SK-N-MC (cell line): Measurements from ENCODE around the gene TGIF2.

Source experiments
- EZH2 ChIP-seq: fragments of 200-600 bp; sonication (generic); IDR thresholded peaks from one replicate; pipeline ENCODE4 v1.6.1; 2017; ENCODE audit warnings: antibody characterized with exemption
- FOXP2 ChIP-seq: optimal IDR thresholded peaks from 2 replicates; pipeline ENCODE3; 2011; ENCODE audit warnings: mild to moderate bottlenecking, moderate library complexity; ENCODE audit not compliant: insufficient read depth; ENCODE audit errors: extremely low read length, control extremely low read depth
- POLR2AphosphoS5 ChIP-seq: IDR thresholded peaks from 2 replicates; pipeline ENCODE4 v1.6.1; 2012; ENCODE audit warnings: mild to moderate bottlenecking, low read depth, low read length, borderline replicate concordance

DNA sequence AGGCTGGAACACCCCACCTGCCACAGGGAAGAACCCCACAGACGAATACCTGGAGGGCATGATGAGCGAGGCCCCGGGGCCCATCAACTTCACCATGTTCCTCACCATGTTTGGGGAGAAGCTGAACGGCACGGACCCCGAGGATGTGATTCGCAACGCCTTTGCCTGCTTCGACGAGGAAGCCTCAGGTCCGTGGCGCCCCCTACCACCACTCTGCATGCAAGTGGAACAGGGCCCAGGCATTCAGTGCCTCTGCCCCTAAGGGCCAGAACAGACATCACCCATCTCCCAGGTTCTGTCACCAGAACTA is 25.4 kb upstream of the TGIF2 start:
- TF ChIP-seq POLR2AphosphoS5 (no peak), EZH2 (no peak), FOXP2 (no peak)
